Nephron (organoid): ENCODE results near the gene DNAJC27.

Experiments
- H3K27ac Mint-ChIP-seq, 3 experiments: 2 replicates each; pipeline ENCODE4 v1.8.0; 2020; ENCODE audit warnings: mixed read lengths in 3 of 3, mild to moderate bottlenecking in 2 of 3, moderate library complexity in 1 of 3
- H3K27me3 Mint-ChIP-seq: 2 replicates; pipeline ENCODE4 v1.8.0; 2021; ENCODE audit warnings: low read depth, mild to moderate bottlenecking, moderate library complexity, mixed read lengths
- H3K36me3 Mint-ChIP-seq: 2 replicates; pipeline ENCODE4 v1.8.0; 2020; ENCODE audit warnings: low read depth, mixed read lengths
- H3K4me1 Mint-ChIP-seq: 2 replicates; pipeline ENCODE4 v1.8.0; 2020; ENCODE audit warnings: mixed read lengths
- H3K4me3 Mint-ChIP-seq, 3 experiments: 2 replicates each; pipeline ENCODE4 v1.8.0; 2020; ENCODE audit warnings: mild to moderate bottlenecking in 3 of 3, mixed read lengths in 3 of 3, moderate library complexity in 2 of 3
- H3K9me3 Mint-ChIP-seq: 2 replicates; pipeline ENCODE4 v1.8.0; 2020; ENCODE audit warnings: mixed read lengths
- TF ChIP-seq, protein P1 (sequence below), 3 experiments: fragments of 200-600 bp; sonication (generic); IDR thresholded peaks; one replicate each; pipeline ENCODE4 v1.5.0; 2021; ENCODE audit warnings: antibody characterized with exemption in 3 of 3; ENCODE audit not compliant: unreplicated experiment in 3 of 3

The DNAJC27 gene

DNA sequence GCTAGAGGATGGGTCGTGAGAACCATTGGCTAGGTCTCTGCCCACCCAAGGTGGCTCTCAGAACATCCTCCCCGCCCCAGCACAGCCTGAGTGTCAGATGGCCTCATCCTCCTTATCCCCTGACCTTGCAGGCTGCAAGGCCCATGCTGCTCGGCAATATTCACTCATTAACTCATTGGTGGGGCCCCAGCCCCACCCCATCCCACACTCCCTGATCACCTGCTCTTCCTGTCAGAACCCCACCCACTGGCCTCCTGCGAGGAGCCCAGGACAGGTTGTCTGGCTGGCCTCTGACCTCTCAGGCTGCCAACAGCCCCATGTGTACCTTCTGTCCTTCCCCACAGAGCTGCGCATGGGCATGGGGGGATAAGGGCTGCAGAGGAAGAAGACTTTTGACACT is 57.0 kb downstream of the DNAJC27 start:
- Mint-ChIP-seq H3K4me3 (peak overlapping the region in 1 of 3 experiments; percentile 56), H3K36me3 (peaks cover 33% of the 10 kb centered on the region), H3K4me1 (peaks cover 14% of the 10 kb centered on the region), H3K9me3 (peaks cover 7% of the 10 kb centered on the region), H3K27ac (no peak overlapping the region), H3K27me3 (peaks cover 14% of the 10 kb centered on the region)
- TF ChIP-seq, protein P1, sequence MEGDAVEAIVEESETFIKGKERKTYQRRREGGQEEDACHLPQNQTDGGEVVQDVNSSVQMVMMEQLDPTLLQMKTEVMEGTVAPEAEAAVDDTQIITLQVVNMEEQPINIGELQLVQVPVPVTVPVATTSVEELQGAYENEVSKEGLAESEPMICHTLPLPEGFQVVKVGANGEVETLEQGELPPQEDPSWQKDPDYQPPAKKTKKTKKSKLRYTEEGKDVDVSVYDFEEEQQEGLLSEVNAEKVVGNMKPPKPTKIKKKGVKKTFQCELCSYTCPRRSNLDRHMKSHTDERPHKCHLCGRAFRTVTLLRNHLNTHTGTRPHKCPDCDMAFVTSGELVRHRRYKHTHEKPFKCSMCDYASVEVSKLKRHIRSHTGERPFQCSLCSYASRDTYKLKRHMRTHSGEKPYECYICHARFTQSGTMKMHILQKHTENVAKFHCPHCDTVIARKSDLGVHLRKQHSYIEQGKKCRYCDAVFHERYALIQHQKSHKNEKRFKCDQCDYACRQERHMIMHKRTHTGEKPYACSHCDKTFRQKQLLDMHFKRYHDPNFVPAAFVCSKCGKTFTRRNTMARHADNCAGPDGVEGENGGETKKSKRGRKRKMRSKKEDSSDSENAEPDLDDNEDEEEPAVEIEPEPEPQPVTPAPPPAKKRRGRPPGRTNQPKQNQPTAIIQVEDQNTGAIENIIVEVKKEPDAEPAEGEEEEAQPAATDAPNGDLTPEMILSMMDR (IDR thresholded peaks at IDR 0.05; ENCODE audit: unreplicated experiment in 3 of 3) = no peak

- peaks cover 36% of the 10 kb centered on the region for H3K36me3 Mint-ChIP-seq
- TF ChIP-seq, protein P1 (IDR thresholded peaks at IDR 0.05; ENCODE audit: unreplicated experiment in 3 of 3) = no peak
- H3K27me3 Mint-ChIP-seq = peaks cover 9% of the 10 kb centered on the region
- peaks cover 9% of the 10 kb centered on the region for H3K9me3 Mint-ChIP-seq
- H3K27ac Mint-ChIP-seq = no peak overlapping the region
- peaks cover 11% of the 10 kb centered on the region for H3K4me1 Mint-ChIP-seq
- no peak overlapping the region for H3K4me3 Mint-ChIP-seq
Observed at GRCh38 chr2:24913911-24914310, 57.8 kb downstream of the DNAJC27 start.

DNA sequence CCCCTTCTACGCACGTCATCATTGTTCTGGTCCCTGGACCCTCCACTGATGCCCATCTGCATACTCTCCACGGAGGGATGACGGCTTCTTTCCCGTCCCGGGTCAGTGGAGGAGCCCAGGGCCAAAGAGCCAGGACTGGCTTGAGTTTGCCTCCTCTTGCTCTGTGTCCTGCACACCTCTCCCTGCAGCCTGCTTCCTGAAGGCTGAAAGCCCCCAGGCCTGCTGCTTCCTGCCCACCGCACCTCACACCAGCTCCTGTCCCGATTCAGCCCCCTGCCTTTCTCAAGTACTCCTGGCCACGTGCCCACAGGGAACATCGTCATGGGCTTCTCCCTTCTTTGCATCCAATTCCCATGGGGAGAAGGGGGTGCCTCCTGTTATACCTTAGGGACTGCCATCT is 58.8 kb downstream of the DNAJC27 start:
- Mint-ChIP-seq H3K4me1 (peaks cover 11% of the 10 kb centered on the region), H3K36me3 (peaks cover 33% of the 10 kb centered on the region), H3K27ac (no peak overlapping the region), H3K4me3 (no peak overlapping the region), H3K9me3 (peaks cover 9% of the 10 kb centered on the region), H3K27me3 (peaks cover 8% of the 10 kb centered on the region)
- TF ChIP-seq, protein P1 (IDR thresholded peaks at IDR 0.05; ENCODE audit: unreplicated experiment in 3 of 3) = no peak

GRCh38 chr2:24912523-24912922 is 59.2 kb downstream of the DNAJC27 start:
- Mint-ChIP-seq H3K27ac (no peak overlapping the region), H3K36me3 (peaks cover 29% of the 10 kb centered on the region), H3K9me3 (peaks cover 9% of the 10 kb centered on the region), H3K4me1 (peaks cover 8% of the 10 kb centered on the region), H3K27me3 (peaks cover 5% of the 10 kb centered on the region), H3K4me3 (no peak overlapping the region)
- TF ChIP-seq, protein P1 (IDR thresholded peaks at IDR 0.05; ENCODE audit: unreplicated experiment in 3 of 3) = no peak

- Mint-ChIP-seq H3K36me3 (peaks cover 32% of the 10 kb centered on the region), H3K9me3 (peaks cover 9% of the 10 kb centered on the region)
Observed at GRCh38 chr2:24910245-24910644, 61.5 kb downstream of the DNAJC27 start.

More at GRCh38 chr2:24910245-24910644, 61.5 kb downstream of the DNAJC27 start:
- peaks cover 6% of the 10 kb centered on the region for H3K4me1 Mint-ChIP-seq
- no peak overlapping the region for H3K27ac Mint-ChIP-seq
- H3K4me3 Mint-ChIP-seq = no peak overlapping the region
- TF ChIP-seq, protein P1 (IDR thresholded peaks at IDR 0.05; ENCODE audit: unreplicated experiment in 3 of 3) = no peak
- H3K27me3 Mint-ChIP-seq = no peaks in the 10 kb centered on the region
